ENCODE data around the gene SMAD3. TPM values are rescaled to one million over a fixed set of nuclear protein-coding genes. Genes with fewer than 3 reads are reported as not detected.

The SMAD3 gene
- total and polyA plus RNA-seq, 2 donors = 28.3 to 31.2 TPM

DNA sequence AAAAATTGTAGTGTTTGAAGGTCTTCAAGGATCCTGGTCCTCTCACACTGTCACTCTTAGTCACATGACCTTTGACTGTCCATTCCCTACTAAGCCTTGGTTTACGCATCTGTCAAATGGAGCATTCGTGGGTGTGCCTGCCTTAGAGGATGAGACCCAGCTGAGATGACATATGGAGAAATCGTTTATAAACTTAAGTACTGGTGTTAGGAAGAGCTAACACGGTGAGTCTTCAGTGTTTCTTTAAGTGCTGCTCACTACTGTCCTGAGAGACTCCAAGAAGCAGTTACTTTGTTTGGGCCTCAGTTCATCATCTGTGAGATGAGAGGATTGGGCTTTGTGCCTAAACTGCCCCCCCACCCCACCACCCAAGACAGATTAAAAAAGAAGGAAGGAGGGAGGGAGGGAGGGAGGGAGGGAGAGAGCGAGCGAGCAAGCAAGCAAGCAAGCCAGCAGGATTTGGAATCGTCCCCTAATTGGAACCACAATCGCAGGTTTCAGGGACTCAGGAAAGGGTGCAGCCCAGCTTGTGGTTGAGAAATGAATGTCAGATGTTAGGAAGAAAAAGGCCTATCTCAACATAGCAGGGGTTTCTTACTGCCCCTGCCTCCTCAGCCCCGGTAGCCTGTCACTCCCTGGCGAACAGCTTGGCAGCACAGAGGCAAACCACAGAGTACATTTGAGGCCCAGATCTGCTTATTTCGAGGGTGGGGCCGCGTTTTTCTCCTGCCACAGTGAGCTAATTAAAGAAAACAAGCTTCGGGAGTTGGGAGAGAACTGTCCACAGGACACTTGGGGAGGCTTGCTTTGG is 32.7 kb downstream of the SMAD3 start:
- no peaks in the 10 kb centered on the region for H3K36me3 ChIP-seq (ENCODE audit: insufficient read depth)
- WGBS = 11% methylated on average over 14 of the region's 14 CpGs
- DNase-seq (ENCODE audit: extremely low spot score) = no peak
- peak overlapping the region; percentile 86 for H3K27ac ChIP-seq (ENCODE audit: low read depth)
- no peak overlapping the region for H3K4me3 ChIP-seq (ENCODE audit: low read depth, low read length)
- no peaks in the 10 kb centered on the region for H3K4me1 ChIP-seq (ENCODE audit: insufficient read depth)

GRCh38 chr15:67098768-67099282 is 33.4 kb downstream of the SMAD3 start:
- WGBS = 66% methylated on average over 8 of the region's 8 CpGs
- Histone ChIP-seq H3K4me3 (ENCODE audit: low read depth, low read length) (no peak overlapping the region), H3K36me3 (ENCODE audit: insufficient read depth) (no peaks in the 10 kb centered on the region), H3K4me1 (ENCODE audit: insufficient read depth) (no peaks in the 10 kb centered on the region), H3K27ac (ENCODE audit: low read depth) (peak overlapping the region; percentile 86)
- DNase-seq (ENCODE audit: extremely low spot score) = no peak

DNA sequence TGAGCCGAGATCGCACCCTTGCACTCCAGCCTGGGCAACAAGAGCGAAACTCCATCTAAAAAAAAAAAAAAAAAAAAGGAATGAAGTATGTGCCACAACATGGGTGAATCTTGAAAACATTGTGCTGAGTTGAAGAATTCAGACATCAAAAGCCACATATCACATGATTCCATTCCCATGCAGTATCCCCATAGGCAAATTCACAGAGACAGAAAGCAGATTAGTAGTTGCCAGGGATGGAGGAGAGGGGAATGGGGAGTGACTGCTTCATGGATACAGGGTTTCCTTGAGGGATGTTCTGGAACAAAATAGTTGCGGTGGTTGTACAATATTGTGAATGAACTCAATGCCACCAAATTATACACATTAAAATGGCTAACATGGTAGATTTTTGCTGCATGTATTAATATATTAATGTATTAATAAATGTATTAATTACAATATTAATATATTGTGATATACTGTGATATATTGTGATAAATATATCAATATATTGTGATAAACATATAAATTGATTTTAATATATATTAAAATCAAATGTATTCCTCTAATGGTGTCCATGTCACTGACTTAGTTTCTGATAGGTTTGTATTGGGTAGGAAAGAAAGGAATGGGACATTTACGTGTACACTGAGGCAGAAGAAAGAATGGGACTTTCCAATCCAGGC is 34.9 kb downstream of the SMAD3 start:
- DNase-seq (ENCODE audit: extremely low spot score) = no peak
- peaks cover 5% of the 10 kb centered on the region for H3K4me1 ChIP-seq (ENCODE audit: insufficient read depth)

GRCh38 chr15:67100801-67101581 is 35.6 kb downstream of the SMAD3 start:
- Histone ChIP-seq H3K4me1 (ENCODE audit: insufficient read depth) (peaks cover 5% of the 10 kb centered on the region), H3K27ac (ENCODE audit: low read depth) (no peak overlapping the region), H3K36me3 (ENCODE audit: insufficient read depth) (no peaks in the 10 kb centered on the region), H3K4me3 (ENCODE audit: low read depth, low read length) (no peak overlapping the region)
- WGBS = 82% methylated on average over 7 of the region's 7 CpGs
- DNase-seq (ENCODE audit: extremely low spot score) = no peak

More for the DNA sequence above, 34.9 kb downstream of the SMAD3 start:
- no peak overlapping the region for H3K27ac ChIP-seq (ENCODE audit: low read depth)
- 71% methylated on average over 5 of the region's 5 CpGs for WGBS
- no peak overlapping the region for H3K4me3 ChIP-seq (ENCODE audit: low read depth, low read length)
- H3K36me3 ChIP-seq (ENCODE audit: insufficient read depth) = no peaks in the 10 kb centered on the region

GRCh38 chr15:67101911-67102598 is 36.7 kb downstream of the SMAD3 start:
- DNase-seq (ENCODE audit: extremely low spot score) = no peak
- Histone ChIP-seq H3K4me1 (ENCODE audit: insufficient read depth) (peaks cover 5% of the 10 kb centered on the region), H3K27ac (ENCODE audit: low read depth) (no peak overlapping the region), H3K36me3 (ENCODE audit: insufficient read depth) (no peaks in the 10 kb centered on the region), H3K4me3 (ENCODE audit: low read depth, low read length) (no peak overlapping the region)
- 35% methylated on average over 8 of the region's 8 CpGs for WGBS

GRCh38 chr15:67102599-67102929 is 37.2 kb downstream of the SMAD3 start:
- Histone ChIP-seq H3K27ac (ENCODE audit: low read depth) (no peak overlapping the region), H3K4me3 (ENCODE audit: low read depth, low read length) (no peak overlapping the region), H3K4me1 (ENCODE audit: insufficient read depth) (peaks cover 5% of the 10 kb centered on the region), H3K36me3 (ENCODE audit: insufficient read depth) (no peaks in the 10 kb centered on the region)
- WGBS = 97% methylated on average over 4 of the region's 4 CpGs
- no peak for DNase-seq (ENCODE audit: extremely low spot score)

GRCh38 chr15:67103021-67103420 is 37.6 kb downstream of the SMAD3 start:
- Histone ChIP-seq H3K4me1 (ENCODE audit: insufficient read depth) (peaks cover 5% of the 10 kb centered on the region), H3K4me3 (ENCODE audit: low read depth, low read length) (no peak overlapping the region), H3K36me3 (ENCODE audit: insufficient read depth) (no peaks in the 10 kb centered on the region), H3K27ac (ENCODE audit: low read depth) (no peak overlapping the region)
- WGBS = 79% methylated on average over 4 of the region's 4 CpGs
- DNase-seq (ENCODE audit: extremely low spot score) = no peak

GRCh38 chr15:67103432-67103831 is 38.0 kb downstream of the SMAD3 start:
- DNase-seq (ENCODE audit: extremely low spot score) = no peak
- H3K4me3 ChIP-seq (ENCODE audit: low read depth, low read length) = no peak overlapping the region
- peaks cover 5% of the 10 kb centered on the region for H3K4me1 ChIP-seq (ENCODE audit: insufficient read depth)
- no peaks in the 10 kb centered on the region for H3K36me3 ChIP-seq (ENCODE audit: insufficient read depth)
- WGBS = 73% methylated on average over 6 of the region's 6 CpGs
- H3K27ac ChIP-seq (ENCODE audit: low read depth) = peak overlapping the region; percentile 3

DNA sequence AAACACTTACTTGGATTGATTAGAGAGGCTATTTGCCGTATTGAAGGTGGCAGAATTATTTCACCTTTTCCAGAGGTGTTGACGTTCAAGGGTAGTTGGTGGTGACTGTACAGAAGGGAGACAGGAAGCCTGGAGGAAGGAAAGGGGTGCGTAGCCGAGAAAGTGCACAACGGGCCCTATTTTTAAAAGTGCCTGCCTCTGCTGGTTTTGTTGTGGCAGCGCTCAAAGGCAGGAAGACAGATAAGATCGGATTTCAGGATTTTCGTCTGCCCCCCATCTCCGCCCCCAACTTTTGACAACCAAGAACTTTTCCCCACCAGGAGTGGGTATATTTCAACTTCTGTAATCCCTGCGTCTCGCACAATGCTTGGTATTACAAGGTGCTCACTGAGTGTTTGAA is 38.5 kb downstream of the SMAD3 start:
- H3K36me3 ChIP-seq (ENCODE audit: insufficient read depth) = no peaks in the 10 kb centered on the region
- H3K4me3 ChIP-seq (ENCODE audit: low read depth, low read length) = no peak overlapping the region
- peaks cover 5% of the 10 kb centered on the region for H3K4me1 ChIP-seq (ENCODE audit: insufficient read depth)
- DNase-seq (ENCODE audit: extremely low spot score) = no peak
- 65% methylated on average over 11 of the region's 11 CpGs for WGBS
- H3K27ac ChIP-seq (ENCODE audit: low read depth) = peak overlapping the region; percentile 55

GRCh38 chr15:67104510-67104909 is 39.1 kb downstream of the SMAD3 start:
- Histone ChIP-seq H3K36me3 (ENCODE audit: insufficient read depth) (no peaks in the 10 kb centered on the region), H3K4me3 (ENCODE audit: low read depth, low read length) (no peak overlapping the region), H3K27ac (ENCODE audit: low read depth) (no peak overlapping the region), H3K4me1 (ENCODE audit: insufficient read depth) (peaks cover 5% of the 10 kb centered on the region)
- DNase-seq (ENCODE audit: extremely low spot score) = no peak
- WGBS = 44% methylated on average over 8 of the region's 8 CpGs

- no peak for DNase-seq (ENCODE audit: extremely low spot score)
- Histone ChIP-seq H3K4me1 (ENCODE audit: insufficient read depth) (peaks cover 5% of the 10 kb centered on the region), H3K27ac (ENCODE audit: low read depth) (peak overlapping the region; percentile 70), H3K4me3 (ENCODE audit: low read depth, low read length) (no peak overlapping the region), H3K36me3 (ENCODE audit: insufficient read depth) (no peaks in the 10 kb centered on the region)
- 42% methylated on average over 11 of the region's 11 CpGs for whole genome bisulfite sequencing
Observed at GRCh38 chr15:67105065-67105951, 39.9 kb downstream of the SMAD3 start.

- H3K36me3 ChIP-seq (ENCODE audit: insufficient read depth) = no peaks in the 10 kb centered on the region
- no peak for DNase-seq (ENCODE audit: extremely low spot score)
- H3K4me1 ChIP-seq (ENCODE audit: insufficient read depth) = peaks cover 5% of the 10 kb centered on the region
Observed at GRCh38 chr15:67105991-67106763, 40.8 kb downstream of the SMAD3 start.

More at GRCh38 chr15:67105991-67106763, 40.8 kb downstream of the SMAD3 start:
- H3K4me3 ChIP-seq (ENCODE audit: low read depth, low read length) = no peak overlapping the region
- WGBS = 76% methylated on average over 8 of the region's 8 CpGs
- peak overlapping the region; percentile 70 for H3K27ac ChIP-seq (ENCODE audit: low read depth)

Measured in urinary bladder (tissue), 4 donors.